Nephron (organoid): ENCODE data around the gene DLL3.

ENCODE experiments used
- H3K27ac Mint-ChIP-seq, 3 experiments: 2 replicates each; pipeline ENCODE4 v1.8.0; 2020; ENCODE audit warnings: mixed read lengths in 3 of 3, mild to moderate bottlenecking in 2 of 3, moderate library complexity in 1 of 3
- H3K27me3 Mint-ChIP-seq: 2 replicates; pipeline ENCODE4 v1.8.0; 2021; ENCODE audit warnings: low read depth, mild to moderate bottlenecking, moderate library complexity, mixed read lengths
- H3K36me3 Mint-ChIP-seq: 2 replicates; pipeline ENCODE4 v1.8.0; 2020; ENCODE audit warnings: low read depth, mixed read lengths
- H3K4me1 Mint-ChIP-seq: 2 replicates; pipeline ENCODE4 v1.8.0; 2020; ENCODE audit warnings: mixed read lengths
- H3K4me3 Mint-ChIP-seq, 3 experiments: 2 replicates each; pipeline ENCODE4 v1.8.0; 2020; ENCODE audit warnings: mild to moderate bottlenecking in 3 of 3, mixed read lengths in 3 of 3, moderate library complexity in 2 of 3
- H3K9me3 Mint-ChIP-seq: 2 replicates; pipeline ENCODE4 v1.8.0; 2020; ENCODE audit warnings: mixed read lengths
- TF ChIP-seq, protein P1 (sequence below), 3 experiments: fragments of 200-600 bp; sonication (generic); IDR thresholded peaks; one replicate each; pipeline ENCODE4 v1.5.0; 2021; ENCODE audit warnings: antibody characterized with exemption in 3 of 3; ENCODE audit not compliant: unreplicated experiment in 3 of 3

The DLL3 gene

DNA sequence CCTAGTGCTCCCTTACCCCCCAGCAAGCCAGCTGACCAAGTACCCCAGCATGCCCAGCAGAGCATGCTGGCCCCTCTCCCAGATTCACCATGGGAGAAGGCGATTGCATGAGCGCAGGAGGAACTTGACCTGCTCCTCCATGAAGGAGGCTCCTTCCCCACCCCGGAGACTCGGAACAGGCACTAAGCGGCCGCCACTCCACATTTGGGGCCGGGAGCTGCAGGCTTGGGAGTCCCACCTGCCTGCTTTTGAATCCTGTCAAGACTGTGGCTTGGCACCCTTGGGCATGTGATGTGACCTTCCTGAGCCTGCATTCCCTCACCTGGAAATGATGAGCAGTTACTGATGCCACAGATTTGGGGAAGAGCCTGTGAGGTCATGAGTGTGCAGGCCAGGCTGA lies 30.8 kb upstream of the DLL3 start:
- no peak overlapping the region for H3K27ac Mint-ChIP-seq

DNA sequence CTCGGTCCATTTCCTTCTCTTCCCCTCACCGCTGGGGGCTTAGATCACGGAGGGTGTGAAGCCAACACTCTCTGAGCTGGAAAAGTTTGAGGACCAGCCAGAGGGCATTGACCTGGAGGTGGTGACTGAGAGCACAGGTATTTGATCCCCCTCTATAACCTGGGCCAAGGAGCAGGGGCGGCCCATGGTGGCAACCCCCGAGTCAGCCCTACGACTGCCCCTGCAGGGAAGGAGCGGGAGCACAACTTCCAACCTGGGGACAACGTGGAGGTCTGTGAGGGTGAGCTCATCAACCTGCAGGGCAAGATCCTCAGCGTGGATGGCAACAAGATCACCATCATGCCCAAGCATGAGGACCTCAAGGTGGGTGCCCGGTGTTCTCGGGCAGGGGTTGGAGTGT lies 29.7 kb upstream of the DLL3 start:
- Mint-ChIP-seq H3K27me3 (no peaks in the 10 kb centered on the region), H3K36me3 (peaks cover 65% of the 10 kb centered on the region), H3K27ac (no peak overlapping the region), H3K4me3 (no peak overlapping the region), H3K9me3 (no peaks in the 10 kb centered on the region), H3K4me1 (no peaks in the 10 kb centered on the region)
- TF ChIP-seq, protein P1, sequence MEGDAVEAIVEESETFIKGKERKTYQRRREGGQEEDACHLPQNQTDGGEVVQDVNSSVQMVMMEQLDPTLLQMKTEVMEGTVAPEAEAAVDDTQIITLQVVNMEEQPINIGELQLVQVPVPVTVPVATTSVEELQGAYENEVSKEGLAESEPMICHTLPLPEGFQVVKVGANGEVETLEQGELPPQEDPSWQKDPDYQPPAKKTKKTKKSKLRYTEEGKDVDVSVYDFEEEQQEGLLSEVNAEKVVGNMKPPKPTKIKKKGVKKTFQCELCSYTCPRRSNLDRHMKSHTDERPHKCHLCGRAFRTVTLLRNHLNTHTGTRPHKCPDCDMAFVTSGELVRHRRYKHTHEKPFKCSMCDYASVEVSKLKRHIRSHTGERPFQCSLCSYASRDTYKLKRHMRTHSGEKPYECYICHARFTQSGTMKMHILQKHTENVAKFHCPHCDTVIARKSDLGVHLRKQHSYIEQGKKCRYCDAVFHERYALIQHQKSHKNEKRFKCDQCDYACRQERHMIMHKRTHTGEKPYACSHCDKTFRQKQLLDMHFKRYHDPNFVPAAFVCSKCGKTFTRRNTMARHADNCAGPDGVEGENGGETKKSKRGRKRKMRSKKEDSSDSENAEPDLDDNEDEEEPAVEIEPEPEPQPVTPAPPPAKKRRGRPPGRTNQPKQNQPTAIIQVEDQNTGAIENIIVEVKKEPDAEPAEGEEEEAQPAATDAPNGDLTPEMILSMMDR (IDR thresholded peaks at IDR 0.05; ENCODE audit: unreplicated experiment in 3 of 3): no peak

More for the DNA sequence above, 30.8 kb upstream of the DLL3 start:
- no peak overlapping the region for H3K4me3 Mint-ChIP-seq
- TF ChIP-seq, protein P1 (IDR thresholded peaks at IDR 0.05; ENCODE audit: unreplicated experiment in 3 of 3): no peak
- peaks cover 71% of the 10 kb centered on the region for H3K36me3 Mint-ChIP-seq
- H3K27me3 Mint-ChIP-seq: no peaks in the 10 kb centered on the region
- no peaks in the 10 kb centered on the region for H3K9me3 Mint-ChIP-seq
- no peaks in the 10 kb centered on the region for H3K4me1 Mint-ChIP-seq

DNA sequence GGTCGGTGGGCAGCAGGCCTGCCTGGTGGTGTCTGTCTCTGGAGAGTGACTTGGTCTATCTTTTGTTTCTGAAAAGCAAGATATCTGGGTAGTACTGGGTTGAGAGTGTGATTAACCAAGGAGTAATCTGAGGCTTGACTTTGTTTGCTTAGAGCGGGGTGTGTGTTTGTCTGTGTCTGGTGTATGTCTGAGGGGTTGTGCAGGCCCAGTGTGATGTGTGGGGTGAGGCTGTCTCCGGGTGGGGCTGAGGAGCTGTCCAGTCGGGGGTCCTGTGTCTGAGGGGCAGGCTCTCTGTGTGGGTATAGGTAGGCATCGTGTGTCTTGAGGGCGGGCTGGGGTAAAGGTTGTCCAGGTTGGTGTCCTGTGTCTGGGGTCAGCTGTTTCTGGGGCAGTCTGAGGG lies 29.2 kb upstream of the DLL3 start:
- H3K27ac Mint-ChIP-seq: no peak overlapping the region
- H3K4me1 Mint-ChIP-seq: no peaks in the 10 kb centered on the region
- H3K9me3 Mint-ChIP-seq: no peaks in the 10 kb centered on the region
- H3K27me3 Mint-ChIP-seq: no peaks in the 10 kb centered on the region
- H3K36me3 Mint-ChIP-seq: peaks cover 70% of the 10 kb centered on the region
- no peak overlapping the region for H3K4me3 Mint-ChIP-seq
- TF ChIP-seq, protein P1 (IDR thresholded peaks at IDR 0.05; ENCODE audit: unreplicated experiment in 3 of 3): no peak

DNA sequence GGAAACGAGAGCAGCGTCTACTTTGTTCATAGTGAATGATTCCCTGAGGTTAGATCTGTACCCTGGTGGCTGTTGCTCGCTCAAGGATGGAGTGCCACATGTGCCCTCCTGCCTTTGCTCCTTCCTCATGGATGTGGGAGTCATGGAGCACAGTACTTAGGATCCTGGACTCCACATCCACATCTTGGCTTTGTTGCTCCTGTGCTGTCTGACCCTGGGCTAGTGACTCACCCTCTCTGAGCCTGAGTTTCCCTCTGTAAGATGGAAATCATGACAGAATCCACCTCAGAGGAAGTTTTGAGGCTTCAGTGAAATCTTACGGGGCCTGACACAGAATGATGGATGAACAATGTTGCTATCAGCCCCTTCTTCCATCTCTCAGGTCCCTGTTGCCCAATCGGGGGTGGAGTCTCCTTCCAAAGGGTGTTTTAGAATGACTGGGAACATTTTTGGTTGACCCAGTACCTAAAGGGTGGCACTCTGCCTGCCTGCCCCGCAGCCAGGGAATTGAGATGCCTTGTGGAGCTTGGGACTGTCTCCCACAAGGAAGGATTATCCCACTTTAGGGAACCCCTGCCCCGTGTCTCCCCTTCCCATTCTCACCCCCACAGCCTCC lies 27.9 kb upstream of the DLL3 start:
- no peaks in the 10 kb centered on the region for H3K9me3 Mint-ChIP-seq
- no peak overlapping the region for H3K27ac Mint-ChIP-seq
- H3K36me3 Mint-ChIP-seq: peaks cover 69% of the 10 kb centered on the region
- no peaks in the 10 kb centered on the region for H3K27me3 Mint-ChIP-seq
- H3K4me1 Mint-ChIP-seq: no peaks in the 10 kb centered on the region
- H3K4me3 Mint-ChIP-seq: no peak overlapping the region
- TF ChIP-seq, protein P1 (IDR thresholded peaks at IDR 0.05; ENCODE audit: unreplicated experiment in 3 of 3): no peak

DNA sequence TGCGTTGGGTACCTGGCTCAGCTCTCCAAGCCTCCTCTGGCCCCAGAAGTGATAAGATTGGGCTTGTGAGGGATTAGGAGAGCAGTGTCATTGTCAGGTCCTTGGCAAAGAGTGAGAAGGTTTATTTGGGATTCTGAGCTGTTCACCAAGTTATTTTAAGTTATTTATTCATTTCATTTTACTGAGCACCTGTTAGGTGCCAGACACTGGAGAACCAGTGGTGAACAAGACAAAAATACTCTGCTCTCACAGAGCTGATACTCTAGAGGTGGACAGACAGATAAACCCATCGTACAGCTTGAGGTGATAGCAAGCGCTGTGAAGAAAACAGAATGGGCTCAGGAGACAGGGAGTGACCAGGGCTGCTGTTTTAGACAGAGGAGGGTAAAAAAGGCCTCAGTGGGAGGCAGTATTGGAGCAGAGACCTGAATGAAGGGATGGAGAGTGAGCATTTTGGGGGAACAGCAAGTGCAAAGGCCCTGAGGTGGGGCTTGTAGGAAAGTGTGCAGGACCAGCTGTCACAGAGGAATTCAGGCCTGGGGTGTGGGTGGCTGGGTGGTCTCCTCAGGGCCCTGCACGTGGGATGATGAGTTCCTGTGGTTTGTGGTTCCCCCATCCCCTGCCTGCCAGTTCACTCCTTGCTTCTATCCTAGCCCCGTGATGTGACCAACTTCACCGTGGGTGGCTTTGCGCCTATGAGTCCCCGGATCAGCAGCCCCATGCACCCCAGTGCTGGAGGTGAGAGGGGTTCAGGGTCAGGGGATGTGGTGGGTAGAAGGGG lies 26.8 kb upstream of the DLL3 start:
- Mint-ChIP-seq H3K4me1 (no peaks in the 10 kb centered on the region), H3K36me3 (peaks cover 68% of the 10 kb centered on the region), H3K27me3 (no peaks in the 10 kb centered on the region), H3K9me3 (no peaks in the 10 kb centered on the region), H3K27ac (no peak overlapping the region), H3K4me3 (no peak overlapping the region)
- TF ChIP-seq, protein P1 (IDR thresholded peaks at IDR 0.05; ENCODE audit: unreplicated experiment in 3 of 3): no peak
